ENCODE data around the gene SOCS1. TPM values are rescaled to one million over a fixed set of nuclear protein-coding genes. Genes with fewer than 3 reads are reported as not detected.

Gene SOCS1
- total RNA-seq, 1 donor from 2014 or later, result 0.68 TPM

- DNase-seq, result no peak
Observed at GRCh38 chr16:11283820-11284248, 27.8 kb upstream of the SOCS1 start.

GRCh38 chr16:11280616-11281522 lies 24.9 kb upstream of the SOCS1 start, which contains the start of gene PRM1:
PRM1 (minus strand) TSS chr16:11281330; CDS start chr16:11281238, 92 bp downstream.
- DNase-seq, result no peak

DNA sequence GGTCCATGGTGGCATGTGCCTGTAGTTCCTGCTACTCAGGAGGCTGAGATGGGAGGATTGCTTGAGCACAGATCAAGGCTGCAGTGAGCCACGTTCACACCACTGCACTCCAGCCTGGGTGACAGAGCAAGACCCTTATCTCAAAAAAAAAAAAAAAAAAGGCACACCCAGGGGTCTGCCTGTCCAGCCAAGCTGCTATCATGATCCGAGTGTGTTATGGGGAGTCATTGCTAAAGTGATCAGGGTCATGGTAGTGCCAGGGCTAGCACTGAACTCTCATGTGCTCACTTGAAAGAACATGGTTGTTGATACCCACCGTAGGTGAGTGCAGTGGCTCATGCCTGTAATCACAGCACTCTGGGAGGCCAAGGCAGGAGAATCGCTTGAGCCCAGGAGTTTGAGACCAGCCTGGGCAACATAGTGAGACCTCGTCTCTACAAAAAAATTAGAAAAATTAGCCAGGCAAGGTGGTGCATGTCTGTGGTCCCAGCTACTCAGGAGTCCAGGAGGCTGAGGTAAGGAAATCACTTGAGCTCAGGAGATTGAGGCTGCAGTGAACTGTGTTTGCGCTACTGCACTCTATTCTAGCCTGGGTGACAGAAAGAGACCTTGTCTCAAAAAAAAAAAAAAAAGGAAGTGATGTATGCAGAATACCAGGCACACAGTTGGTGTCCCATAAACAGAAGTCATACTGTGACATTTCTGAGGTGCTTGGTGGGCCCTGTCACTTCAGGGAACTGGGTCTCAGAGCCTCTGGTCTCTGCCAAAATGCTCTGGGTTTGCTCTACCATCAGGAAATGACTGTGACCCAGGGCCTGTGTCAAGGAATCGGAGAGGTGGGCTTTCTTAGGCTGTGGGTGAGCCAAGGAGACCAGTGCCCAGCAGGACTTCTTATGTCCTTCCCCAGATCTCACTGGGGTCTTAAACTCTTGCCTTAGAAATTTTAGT lies 23.0 kb upstream of the SOCS1 start:
- DNase-seq, result no peak

DNA sequence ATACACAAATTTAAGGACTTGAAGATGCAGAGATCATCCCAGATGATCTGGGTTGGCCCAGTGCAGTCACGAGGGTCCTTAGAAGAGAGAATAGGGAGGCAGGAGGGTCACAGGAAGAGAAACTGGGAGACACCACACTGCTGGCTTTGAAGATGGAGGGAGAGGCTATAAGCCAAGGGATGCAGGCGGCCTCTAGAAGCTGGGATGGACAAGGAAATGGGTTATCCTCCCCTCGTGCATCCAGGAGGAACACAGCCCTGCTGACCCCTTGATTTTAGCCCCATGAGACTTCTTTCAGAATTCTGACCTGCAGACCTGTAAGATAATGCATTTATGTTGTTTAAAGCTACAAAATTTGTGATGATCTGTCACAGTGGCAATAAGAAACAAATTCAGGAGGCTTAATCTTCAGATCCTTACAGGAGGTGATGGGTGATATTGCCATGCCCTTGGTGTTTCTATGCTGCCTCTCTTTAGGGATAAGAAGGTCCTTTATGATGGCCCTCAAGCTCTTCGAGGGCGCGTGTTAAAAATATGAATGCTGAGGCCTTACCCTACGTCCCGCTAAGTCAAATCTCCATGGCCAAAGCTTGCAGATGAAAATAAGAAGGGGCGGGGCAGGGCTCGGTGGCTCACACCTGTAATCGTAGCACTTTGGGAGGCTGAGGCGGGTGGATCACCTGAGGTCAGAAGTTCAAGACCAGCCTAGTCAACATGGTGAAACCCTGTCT lies 21.8 kb upstream of the SOCS1 start:
- no peak for DNase-seq

- no peak for DNase-seq
Observed at GRCh38 chr16:11276896-11277593, 21.0 kb upstream of the SOCS1 start.

DNA sequence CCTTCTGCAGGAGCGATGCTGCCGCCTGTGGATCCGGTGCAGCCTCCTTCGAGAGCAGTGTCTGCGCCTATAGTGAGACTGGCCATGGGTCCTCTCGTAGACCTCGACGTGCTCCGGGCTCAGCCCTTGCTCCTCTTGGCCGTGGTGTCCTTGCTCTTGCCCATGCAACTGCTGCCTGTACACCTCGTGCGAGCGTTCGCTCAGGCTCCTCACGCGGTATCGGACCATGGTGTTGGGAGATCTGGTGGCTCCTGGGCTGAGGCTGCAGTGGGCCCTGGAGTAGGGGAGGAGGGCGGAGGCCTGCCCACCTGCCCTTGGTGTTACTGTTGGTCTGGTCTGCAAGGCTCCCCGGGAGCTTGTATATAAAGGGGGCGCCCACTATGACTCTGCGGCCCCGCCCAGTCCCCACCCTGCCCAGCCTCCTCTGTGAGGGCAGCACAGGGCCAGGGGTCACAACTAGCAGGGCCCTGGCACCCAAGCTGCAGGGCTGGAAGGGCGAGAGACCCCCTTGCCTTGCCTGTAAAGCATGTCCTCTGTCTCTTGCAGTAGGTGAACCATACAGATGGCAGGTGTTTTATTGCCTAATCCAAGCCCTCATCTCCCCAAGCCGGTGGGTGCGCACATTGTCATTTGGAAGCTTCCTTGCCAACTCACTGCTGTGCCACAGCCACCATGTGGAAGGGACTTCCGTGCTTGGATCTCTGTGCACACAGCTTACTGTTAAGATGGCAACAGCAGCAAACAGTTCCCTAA lies 20.3 kb upstream of the SOCS1 start, which contains the start of gene PRM2:
Gene PRM2, minus strand, starts transcription at position 338 of the 753 bp plus-strand sequence. Its CDS starts 110 bp downstream, at position 228.
- no peak for DNase-seq

DNA sequence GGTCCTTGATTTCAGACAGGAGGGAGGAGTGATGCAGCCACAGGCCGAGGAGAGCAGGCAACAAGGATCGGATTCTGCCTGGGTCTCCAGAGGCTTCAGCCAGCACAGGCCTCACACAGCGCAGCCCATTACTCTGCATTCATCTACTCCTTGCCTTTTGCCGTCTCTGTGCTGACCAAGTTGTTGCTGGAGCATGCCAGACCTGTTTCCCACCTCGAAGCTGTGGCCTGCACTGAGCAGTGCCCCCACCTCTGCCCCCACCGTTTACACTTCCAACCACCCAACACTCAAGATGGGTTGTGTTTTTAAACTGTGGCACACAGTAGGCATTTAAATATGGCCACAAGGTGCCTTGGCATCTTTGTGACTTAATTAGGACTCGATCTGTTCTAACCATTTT lies 19.0 kb upstream of the SOCS1 start:
- no peak for DNase-seq

DNA sequence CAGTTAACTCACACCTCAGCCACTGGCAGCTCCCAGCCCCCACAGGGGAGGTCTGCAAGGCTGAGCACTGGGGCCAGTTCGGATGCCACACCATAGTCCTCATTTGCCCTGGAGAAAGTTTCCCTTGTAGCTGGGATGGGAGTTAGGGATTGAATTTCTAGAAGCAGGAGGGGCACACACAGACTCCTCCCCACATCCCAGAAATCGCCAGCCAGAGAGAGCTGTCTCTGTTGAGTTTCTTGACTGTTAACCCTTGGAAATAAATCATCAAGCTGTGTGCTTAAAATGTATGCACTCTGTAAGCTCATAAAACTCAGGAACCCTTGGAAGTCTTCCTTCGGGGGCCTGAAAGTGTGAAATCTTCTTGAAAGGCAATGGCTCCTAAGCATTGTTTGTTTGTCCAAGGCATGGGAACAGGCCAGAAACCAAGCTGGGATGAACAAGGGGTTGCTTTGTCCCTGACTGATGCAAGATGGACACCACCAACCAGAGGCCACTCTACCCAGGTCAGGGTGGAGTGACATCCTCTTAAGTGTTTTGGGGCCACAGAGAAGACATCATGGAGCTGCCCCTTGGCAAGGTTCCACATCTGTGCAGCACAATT lies 17.8 kb upstream of the SOCS1 start:
- no peak for DNase-seq

DNA sequence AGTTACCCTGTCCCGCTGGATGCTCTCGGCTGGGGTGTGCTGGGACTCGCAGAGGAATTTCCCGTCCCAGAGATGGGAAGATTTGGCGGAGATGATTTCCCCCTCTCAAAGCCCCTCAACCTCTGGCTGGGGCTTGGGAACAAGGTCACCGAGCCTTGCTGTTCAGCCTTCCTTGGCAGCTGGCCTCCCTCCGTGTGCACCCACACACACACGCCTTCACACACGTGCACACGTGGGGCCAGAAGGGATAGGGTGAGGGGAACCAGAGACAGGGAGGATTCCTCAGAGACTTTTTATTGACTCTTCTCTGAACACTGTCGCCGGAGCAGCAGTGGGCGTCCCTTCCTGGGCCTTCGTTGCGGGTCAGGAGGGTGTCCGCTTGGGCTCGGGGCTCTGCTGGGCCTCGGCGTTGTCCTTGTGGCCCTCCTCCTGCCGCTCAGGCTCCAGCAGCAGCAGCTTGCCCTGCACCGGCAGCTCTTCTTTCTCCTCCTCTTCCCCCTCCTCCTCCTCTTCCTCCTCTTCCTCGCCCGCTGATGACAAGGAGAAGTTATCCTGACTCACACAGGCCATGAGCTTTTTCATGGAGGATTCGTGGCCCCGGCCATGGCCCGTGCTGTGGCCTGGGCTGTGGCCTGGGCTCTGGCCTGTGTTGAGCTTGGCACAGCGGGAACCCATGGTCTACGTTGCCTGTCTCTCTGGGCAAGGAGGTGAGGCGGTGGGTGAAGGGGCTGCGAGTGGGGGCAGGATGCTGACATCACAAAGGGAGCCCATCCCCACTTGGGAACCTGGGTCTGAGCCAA lies 17.1 kb upstream of the SOCS1 start, which contains the start of gene PRM3:
Gene PRM3, minus strand, starts transcription at position 709 of the 800 bp plus-strand sequence. Its CDS starts 34 bp downstream, at position 675.
- no peak for DNase-seq

GRCh38 chr16:11272484-11272883 lies 16.5 kb upstream of the SOCS1 start:
- no peak for DNase-seq

DNA sequence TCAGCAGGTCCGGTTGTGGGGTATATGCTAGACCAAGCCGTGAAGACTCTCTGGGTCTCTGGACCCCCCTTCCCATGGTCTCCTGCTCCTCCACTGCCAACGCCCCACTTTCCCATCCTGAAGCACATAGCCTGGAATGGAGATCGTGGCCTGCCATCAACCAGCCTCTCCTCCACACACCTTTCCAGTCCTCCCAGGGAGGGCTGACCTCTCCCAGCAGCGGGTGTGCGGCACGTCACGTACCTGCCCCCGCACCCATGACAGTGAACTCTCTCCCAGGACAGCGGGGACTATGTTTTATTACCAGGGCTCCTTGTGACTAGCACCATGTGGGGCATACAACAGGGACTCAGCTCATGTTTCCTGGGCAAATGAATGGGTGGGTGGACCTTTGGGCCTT lies 15.6 kb upstream of the SOCS1 start:
- DNase-seq, result no peak

GRCh38 chr16:11270602-11271162 lies 14.7 kb upstream of the SOCS1 start:
- no peak for DNase-seq

GRCh38 chr16:11268921-11269375 lies 12.9 kb upstream of the SOCS1 start, which contains the start of gene TNP2:
TNP2 (minus strand) TSS chr16:11269325; CDS start chr16:11269262, 63 bp downstream.
- DNase-seq, result no peak

- DNase-seq, result no peak
Observed at GRCh38 chr16:11265124-11265523, 9.1 kb upstream of the SOCS1 start.

DNA sequence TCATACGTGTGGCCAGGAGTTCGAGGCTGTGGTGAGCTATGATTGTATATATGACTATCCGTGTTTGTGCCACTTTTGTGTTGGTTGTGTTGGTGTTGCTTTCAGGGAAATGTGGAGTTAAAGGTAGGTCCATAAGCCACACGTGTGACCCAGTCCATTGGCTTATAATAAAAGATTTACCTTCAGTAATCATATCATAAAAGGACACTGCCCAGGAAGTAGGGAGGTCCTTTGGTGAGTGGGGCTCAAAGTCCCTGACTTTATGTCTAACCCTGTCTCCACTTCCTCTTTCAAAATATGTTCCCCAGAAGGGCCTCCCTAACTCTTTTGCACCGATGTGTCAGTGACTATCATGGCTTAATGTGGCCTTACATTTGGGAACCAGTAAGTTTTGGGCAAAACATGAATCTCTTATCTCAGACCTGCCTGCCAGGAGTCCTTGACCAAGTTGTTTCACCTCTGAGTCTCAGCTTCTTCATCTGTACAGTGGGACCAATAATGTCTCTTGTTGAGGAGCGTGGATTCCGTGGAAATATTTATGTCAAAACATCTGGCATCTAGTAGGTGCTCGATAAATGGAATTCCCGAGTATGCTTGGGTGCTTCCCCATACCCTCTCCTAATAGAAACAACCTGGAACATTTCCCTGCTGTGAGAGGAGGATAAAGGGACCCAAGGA lies 8.3 kb upstream of the SOCS1 start:
- no peak for DNase-seq

DNA sequence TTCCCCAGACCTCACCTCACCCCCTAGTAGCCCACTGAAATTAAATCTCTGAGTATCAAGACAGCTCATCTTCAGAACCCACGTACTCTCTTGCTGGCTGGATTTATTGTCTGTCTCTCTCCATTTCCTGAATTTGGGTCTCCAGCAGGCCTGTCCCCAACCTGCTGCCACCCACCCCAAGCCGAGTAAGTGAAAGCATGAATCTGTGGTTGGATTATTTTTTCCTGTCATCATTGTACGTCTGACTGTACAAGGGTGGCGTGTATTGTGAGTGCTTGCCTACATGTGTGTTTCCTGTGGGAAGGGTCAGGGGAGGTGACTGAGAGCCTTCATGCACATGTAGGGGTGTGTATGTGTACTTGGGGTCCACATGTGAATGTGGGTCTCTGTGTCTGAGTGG lies 7.7 kb upstream of the SOCS1 start:
- DNase-seq, result no peak

GRCh38 chr16:11262915-11263314 lies 6.9 kb upstream of the SOCS1 start:
- no peak for DNase-seq

DNA sequence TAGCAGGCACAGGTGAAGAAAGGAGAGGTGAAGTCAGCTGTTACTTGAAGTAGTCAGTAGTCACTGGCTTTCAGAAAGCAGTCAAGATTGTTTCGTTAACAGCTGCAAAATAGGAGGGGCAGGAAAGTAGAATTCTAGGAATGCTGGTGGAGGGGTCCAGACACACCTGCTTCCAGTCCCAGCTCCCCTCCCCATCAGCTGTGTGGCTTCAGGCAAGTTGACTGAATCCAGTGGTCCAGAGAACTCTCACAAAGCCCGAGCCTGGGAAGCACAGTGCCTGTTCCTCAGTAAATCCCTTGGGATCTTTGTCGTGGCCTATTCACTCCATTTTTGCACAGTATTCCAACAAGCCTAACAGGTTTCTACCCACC lies 4.6 kb upstream of the SOCS1 start:
- DNase-seq, result no peak
